GM19238 (cell line): ENCODE measurements around the gene TMEM240.
A peak's percentile ranks its signal among the peaks of the same experiment; 100 is the strongest.

Source experiments
- DNase-seq: peaks from one replicate; pipeline ENCODE4 v3.0.0; 2011; ENCODE audit warnings: low spot score; ENCODE audit not compliant: insufficient read length

The TMEM240 gene

DNA sequence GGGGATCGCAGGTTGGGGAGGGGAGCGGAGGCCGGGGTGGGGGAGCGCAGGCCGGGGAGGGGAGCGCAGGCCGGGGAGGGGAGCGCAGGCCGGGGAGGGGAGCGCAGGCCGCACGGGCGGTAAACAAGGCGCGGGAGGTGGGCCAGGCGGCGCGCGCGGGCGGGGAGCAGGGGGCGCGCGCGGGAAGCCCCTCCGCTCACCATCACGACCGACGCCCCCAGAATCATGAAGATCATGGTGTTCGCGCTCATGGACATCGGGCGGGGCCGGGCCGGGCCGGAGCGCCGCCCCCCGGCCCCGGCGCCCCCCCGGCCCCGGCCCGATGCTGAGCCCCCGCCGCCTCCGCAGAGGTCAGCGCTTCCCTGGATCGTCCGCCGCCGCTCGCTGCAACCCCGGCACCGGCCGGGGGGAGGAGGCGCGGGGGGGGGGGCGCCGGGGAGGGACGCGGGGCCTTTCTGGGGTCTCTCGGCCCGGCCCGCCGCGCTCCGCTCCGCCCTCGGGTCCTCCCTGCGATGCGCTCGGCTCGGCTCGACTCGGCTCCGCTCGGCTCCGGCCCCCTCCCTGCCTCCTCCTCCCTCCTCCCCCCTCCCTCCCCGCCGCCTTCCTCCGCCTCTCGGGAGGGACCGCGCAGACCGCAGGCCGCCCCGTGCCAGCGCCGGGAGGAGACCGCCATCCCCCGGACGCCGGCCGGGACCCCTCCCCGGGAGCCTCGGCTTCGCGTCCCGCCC is at the start of gene TMEM240:
Gene TMEM240, minus strand, starts transcription at position 535 of the 728 bp plus-strand sequence. Its CDS starts 278 bp downstream, at position 257.
- DNase-seq: peak; percentile 57

DNA sequence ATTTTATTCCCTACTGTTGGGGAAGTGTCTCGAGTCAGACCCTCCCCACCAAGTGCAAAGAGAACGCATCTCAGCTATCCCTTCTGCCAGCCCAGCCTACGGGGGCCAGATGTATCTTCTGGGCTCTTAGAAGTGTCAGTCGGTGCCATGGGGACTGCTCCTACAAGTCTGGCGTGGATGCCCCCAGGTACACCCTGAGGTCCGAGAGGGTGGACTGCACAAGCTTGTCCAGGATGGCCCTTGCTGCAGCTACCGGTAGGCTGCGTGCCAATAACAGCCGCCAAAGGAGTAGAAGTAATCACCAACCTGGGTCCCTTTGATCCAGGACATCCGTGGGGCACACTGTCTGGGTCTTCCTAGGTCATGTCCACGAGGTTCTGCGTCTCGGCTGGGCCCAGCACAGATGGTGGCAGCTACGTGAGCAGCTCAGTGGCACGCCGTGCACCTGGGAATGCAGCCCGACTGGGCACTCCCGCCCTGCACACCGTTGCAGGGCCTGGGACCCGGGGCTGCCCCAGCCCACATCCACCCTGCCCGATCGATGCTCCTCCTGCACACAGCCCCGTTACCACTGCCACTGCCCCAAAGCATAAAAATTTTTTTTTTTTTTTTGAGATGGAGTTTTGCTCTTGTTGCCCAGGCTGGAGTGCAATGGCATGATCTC is 43.1 kb upstream of the TMEM240 start:
- no peak for DNase-seq

DNA sequence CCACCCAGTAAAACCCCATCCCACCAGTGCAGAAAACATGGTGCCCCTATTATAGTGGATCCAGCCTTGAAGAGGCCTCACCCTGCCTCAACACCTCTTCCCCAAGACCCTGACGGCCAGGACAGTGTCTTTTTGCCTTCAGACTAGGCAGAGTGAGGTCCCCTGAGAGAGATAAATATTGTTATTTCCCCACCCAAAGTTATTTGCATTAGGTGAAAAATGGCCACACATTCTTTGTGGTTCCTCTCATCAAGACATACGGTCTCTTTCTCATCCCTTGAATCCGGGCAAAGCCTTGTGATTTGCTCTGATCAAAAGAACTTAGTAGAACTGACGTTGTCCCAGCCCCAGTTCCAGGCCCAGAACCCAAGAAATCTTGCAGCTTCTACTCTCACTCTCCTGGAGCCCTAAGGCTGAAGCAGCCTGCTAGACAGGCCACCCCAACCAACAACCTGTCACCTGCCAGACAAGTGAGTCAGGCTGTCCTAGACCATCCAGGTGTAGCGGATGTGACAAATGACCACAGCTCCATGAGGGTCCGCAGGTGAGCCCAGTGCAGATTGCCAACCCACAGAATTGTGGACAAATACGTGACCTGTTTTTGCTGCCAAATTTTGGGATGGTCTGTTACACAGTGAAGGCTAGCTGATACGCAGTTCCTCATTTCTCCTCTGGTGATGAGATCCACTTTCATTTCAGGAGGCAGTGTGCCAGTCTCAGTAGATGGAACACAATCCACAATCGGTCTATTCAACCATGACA is 42.3 kb upstream of the TMEM240 start:
- DNase-seq: no peak

DNA sequence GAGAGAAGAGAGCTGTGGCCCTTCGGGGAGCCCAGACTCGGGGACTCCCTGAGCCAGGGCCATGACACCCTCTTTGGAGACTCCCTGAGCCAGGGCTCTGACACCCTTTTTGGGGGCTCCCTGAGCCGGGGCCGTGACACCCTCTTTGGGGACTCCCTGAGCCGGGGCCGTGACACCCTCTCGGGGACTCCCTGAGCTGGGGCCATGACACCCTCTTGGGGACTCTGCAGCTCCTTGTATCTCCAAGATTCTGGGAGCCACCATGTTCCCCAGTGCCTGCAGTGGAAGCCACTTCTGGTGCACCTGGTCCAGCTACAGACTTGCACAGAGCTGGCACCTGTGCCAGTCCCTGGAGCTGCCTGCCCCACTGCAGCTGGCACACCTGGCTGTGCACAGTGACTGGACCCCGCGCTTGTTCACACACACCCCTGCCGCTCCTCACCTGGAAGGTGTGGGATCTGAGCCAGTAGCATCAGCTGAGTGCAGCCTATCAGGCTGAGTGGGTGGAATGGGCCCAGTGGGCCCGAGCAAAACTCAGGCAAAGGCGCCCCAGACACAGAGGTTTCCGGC is 38.0 kb upstream of the TMEM240 start:
- no peak for DNase-seq

DNA sequence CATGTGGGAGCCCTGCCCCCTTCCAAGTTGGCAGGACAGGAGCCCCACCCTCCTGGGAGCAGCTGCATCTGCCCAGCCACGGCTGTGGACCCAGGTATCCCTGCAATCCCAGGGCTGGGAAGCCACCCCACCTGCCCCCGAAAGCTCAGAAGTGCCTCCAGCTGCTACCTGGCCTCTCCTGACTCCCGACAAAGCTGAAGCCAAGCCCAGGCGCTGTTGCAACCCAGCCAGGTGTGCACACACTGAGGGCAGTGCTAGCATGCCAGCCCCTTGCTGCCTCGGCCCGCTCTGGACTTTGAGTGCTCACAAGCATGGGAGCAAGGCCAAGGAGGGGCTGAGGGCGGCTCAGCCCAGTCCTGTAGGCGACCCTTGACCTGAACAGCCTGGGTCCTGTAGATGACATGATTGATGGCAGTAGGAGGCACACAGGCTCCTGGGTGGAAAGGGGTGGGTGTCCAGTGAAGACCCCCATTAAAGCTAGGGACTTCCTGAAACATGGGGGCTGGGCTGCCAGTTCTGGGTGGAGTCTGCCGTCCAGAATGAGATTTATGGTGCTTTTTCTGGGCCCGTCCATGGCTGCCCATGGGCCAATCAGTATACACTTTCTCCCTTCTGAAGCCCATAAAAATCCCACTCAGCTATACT is 37.1 kb upstream of the TMEM240 start:
- no peak for DNase-seq

DNA sequence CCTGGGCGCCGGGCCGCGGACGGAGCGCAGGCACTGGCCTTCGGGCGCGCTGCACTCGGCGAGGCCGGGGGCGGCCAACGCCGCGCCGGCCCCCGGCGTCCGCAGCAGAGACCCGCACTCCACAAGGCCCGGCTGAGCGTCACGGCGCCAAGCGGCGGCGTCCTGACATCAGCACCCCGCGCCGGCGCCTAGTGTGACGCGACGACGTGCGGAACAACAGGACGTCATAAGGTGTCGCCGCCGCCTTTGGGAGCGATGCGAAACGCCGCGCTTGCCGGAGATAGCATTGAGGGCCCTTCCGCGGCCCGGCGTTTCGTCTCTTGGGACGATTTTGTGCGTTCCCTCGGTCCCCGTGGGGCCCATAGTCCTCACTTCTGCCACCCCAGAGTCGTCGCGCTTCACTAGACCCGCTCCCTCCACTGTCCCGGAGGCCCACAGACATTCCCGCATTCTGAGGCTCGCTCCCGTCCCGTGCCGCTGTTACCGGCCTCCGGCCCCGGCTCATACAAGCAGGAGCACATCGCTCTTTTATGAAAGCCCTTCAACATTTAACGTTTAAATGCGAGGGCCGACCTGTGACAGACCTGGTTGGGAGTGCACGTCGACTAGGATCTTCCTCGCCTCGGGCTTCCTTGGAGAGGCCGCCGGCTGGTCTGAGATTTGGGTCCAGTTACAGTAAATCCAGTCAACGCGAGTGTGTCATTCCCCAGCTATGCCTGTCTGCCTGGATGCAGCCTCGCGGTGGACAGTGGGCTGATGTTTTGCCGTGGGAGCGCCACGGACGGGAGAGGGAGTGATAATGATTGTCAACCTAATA is 34.5 kb upstream of the TMEM240 start, which contains the start of gene SSU72:
Gene SSU72, minus strand, starts transcription at position 143 of the 817 bp plus-strand sequence. CDS start 306 bp downstream, outside the sequence.
- peak; percentile 97 for DNase-seq

DNA sequence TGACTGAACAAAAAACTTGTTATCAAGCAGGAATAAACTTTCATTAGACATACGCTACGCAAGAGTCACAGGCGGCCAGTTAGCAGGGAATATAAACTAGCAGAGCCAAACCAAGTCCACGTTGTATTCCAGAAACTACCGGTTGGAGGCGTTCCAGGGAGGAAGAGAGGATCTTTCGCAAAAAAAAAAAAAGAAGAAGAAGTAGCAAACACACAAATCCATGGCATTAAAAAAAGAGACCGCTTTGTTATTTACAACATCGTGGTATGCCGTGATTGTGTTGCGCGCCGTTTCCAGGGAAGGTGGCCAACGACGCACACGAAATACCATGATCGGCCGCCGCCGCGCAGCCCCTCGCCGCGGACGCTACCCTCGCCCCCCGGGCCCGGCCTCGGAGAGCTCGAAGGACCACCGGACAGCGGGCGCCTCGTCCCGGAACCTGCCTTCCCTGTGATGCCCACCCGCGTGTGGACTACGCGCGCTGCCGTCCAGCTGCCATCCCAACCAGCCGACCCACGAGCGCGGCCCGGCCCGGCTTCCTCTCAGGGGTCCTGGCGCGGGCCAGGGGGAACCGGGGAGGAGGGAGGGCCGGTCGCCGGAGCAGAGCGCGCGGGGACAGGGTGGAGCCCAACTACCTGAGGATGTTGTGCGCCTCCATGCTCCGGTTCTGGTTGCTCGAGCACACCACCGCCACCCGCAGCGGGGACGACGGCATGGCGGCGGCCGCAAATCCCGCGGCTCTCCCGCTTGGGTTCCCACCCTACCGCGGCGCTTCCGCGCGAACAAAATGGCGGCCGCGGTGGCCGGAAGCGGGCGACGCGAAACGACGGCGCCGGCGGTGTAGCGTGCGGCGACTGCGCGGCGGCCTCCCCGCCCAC is 33.7 kb upstream of the TMEM240 start:
- peak; percentile 70 for DNase-seq

DNA sequence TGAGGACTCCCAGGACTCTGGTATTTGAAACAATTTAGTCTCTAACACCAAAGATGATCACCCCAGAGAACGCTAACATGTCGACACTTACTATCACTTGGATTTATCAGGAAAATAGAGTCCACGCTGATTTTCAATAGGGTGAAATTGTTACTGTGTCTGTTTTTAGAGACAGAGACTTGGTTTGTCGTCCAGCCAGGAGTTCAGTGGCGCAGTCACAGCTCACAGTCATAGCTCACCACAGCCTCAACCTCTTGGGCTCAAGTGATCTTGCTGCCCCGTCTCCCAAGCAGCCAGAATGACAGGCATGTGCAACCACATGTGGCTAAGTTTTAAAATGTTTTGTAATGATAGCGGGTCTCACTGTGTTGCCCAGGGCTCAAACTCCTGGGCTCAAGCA is 28.9 kb upstream of the TMEM240 start:
- DNase-seq: no peak

DNA sequence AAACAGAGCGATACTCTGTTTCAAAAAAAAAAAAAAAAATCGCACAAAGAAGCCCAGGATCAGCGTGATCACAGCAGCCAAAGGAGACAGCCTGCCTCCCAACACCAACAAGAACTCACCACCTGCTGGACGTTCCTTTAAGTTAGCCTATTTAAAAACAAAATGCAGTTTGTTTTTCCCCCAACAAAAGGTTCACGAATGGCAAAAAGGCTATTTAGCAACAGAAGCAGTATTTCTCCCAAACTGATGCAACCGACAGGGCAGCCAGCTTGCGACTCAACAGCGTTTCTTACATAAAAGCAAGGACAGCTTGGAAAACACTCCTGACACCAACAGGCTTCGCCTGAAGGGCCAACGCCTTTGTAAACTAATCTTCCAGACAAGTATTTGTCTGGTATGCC is 27.5 kb upstream of the TMEM240 start:
- DNase-seq: no peak

DNA sequence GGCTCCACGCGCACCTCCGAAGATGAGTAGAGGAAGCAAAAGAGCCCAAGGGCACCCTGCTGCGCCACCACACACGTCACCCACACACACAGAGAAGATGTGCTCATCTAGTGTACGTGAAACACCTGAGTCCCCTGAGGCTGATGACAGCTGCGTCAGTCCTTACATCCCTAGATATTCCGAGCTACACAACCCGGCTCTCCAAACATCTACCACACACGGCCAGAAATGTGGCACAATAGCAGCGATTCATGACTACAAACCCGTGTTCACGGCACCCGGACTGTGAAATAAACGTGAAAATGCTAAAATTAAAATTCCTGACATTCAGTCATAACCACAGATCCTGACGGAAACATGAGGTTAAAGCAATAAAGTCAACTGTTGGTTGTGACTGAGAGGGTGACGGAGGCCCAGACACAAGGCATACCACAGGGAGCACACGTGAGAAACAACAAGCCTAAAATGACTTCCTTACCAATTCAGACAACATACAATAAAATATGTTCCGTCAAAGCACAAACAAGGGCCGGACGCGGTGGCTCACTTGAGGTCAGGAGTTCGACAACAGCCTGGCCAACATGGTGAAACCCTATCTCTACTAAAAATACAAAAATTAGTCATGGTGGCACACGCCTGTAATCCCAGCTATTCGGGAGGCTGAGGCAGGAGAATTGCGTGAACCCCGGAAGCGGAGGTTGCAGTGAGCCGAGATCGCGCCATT is 26.9 kb upstream of the TMEM240 start:
- no peak for DNase-seq

DNA sequence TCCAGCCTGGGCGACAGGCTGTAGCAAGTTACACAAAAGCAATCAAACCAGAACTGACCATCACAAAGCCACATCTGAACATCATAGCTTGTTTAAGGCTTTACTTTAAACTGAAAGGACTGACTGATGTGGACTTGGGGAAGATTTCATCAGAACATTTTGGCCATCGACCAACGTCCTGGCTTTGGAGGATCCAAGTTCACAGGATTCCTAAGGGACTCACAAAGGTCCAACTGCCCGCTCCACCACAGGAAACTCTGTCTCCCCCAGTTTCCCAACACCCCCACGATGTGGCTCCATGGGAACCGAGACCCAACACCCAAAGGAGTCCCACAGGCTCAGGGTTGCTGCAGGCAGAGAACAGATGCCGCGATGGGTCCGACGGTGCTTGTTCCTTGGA is 24.9 kb upstream of the TMEM240 start:
- no peak for DNase-seq

DNA sequence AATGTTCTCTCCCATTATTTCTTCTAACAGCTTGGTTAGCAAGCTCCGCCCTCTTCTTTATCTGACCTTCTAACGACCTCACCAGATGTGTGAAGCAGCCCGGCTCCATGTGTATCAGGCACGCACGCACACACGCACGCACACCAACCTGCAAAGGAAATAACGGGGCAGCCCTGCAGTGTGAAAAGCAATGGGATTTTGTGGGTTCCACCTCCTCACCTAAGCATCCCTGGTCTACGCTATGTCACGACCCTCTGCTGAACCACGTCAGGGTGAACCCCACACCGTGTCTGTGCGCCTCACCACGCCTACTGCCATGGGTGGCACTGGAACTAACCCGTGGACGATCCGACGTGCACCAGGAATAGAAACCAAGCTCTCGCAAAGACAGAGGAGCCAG is 23.8 kb upstream of the TMEM240 start:
- DNase-seq: no peak

DNA sequence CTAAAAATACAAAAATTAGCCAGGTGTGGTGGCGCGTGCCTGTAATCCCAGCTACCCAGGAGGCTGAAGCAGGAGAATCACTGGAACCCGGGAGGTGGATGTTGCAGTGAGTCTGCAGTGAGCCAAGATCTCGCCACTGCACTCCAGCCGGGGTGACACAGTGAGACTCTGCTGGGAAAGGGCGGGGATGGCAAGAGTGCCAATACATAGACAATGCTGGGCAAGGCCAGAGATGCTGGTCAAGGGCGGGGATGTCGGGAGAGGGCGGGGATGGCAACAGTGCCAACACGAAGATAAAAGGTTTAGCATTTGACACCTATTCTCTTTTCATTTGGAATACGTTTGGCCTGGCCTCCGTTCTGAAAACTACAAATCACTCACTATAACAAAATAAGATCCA is 23.3 kb upstream of the TMEM240 start:
- no peak for DNase-seq

DNA sequence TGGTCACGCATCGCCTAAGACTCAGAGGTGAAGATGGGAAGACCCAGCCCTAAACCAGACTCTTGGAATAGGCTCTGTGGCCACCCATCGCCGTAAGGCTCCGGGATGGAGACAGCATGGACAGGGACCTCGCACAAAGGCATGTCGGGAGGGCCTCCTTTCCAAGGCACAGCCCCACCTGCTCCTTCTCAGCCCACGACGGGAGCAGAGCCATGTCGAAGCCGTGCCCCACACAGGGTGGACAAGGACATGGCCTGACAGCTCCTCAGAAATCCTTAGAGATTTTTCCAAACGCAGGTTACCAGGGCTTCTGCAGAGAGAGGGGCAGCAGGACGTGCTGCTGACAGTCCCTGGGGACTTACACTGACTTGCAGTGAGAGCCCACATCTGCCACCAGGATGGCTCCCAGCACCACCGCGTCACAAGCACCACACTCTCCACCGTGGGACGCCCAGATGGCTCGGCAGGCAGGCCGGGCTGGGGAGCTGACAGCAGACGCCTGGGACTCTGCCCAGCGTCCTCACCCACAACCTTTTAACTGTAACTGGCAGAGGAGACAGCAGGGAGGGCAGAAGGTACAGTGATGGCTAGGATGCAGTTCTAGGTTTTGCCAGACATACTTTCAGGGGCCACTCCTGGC is 22.3 kb upstream of the TMEM240 start:
- no peak for DNase-seq

DNA sequence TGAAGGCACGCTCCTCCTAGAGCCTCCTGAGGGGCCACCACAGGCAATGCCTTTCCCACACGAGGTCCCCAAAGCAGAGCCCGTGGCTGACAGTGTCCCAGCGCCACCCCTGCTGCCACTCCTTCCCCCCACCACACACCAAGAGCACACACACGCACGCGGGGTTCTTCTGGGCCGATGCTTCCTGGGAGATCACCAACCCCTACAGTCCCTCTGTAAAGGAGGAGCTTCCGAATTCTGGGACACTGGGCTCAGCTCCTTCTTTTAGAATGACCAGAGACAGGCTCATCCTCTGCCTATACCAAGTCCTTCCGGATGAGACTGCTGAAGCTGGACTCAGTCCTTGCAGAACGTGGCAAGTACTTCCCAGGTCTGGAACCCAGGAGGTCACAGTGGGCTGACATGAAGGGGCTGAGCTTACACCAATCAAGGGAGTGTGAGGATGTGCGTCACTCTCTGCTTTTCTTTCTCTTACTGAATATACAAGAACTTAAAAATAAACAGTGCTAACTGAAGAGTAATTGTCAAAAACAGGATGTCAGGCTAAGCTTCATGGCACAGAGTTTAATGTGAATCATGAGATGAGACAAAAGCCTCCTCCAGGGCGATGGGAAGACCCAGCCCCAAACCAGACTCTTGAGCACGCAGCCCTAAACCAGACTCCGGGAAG is 21.5 kb upstream of the TMEM240 start:
- DNase-seq: no peak

DNA sequence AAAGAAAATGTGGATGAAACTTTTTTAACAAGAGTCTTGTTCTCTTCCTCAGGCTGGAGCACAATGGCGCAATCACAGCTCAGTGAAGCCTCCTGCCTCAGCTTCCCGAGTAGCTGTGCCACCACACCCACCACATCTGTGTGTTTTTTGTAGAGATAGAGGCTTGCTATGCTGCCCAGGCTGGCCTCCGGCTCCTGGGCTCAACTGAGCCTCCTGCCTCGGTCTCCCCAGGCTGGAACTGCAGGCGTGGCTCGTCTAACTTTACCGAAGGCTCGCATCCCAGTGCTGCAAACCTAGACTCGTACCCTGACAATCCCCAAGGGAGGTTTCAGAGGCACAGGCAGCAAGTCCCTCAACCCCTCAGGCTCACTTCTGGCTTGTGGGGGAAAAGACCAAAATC is 19.8 kb upstream of the TMEM240 start:
- no peak for DNase-seq

DNA sequence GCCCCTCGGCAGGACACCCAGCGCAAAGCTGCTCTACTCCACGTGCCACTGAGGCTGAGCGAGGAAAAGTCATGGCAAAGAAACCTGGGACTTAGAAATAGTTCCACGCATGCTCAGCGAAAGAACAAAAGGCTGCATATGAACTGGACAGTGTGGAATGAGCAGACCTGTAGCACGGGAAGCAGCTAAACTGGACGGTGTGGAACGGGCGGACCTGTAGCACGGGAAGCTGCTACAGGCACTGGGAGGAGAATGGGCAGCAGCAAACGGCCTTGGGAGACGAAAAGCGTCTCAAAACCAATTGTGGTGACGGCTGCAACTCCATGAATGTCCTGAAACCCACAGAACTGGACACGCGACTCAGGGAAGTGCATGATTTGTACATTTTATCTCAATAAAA is 18.6 kb upstream of the TMEM240 start:
- DNase-seq: no peak

DNA sequence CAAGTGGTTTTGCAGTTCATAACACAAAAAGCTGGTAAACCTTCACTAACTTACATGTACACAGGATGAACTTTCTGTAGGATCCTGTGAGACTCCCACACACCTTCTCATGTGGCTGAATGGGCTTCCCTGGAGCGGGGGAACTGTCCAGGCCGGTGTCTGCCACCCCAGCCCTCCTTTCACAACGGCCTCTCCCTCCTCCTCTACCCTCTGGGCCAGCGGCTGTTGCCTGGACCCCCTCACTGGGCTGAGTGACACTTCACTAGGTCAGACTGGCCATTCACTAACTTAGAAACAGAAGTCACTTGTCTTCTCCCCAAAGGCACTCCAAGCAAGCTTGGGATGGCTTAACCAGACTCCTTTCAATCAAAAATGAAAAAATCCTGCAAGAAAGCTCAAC is 18.2 kb upstream of the TMEM240 start:
- DNase-seq: no peak
